COR-L47 (cell line): Measurements from ENCODE around the gene METRNL.

ENCODE experiments used
- DNase-seq: peaks from one replicate; lab custom pipeline; 2025; lab: John Stamatoyannopoulos, UW

Gene METRNL

DNA sequence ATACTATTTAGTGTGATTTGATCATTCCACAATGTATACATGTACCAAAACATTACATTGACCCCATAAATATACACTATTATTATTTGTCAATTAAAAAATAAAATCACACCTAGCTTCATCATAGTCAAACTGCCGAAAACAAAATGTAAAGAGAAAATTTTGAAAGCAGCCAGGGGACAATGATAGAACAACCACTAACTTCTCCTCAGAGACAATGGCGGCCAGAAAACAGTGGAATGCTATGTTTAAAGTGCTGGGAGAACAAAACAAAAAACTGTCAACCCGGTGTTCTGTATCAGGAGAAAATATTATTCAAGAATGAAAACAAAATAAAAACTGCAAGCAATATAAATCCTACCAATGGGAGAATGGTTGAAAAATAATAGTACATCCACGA is 63.2 kb downstream of the METRNL start:
- no peak for DNase-seq

DNA sequence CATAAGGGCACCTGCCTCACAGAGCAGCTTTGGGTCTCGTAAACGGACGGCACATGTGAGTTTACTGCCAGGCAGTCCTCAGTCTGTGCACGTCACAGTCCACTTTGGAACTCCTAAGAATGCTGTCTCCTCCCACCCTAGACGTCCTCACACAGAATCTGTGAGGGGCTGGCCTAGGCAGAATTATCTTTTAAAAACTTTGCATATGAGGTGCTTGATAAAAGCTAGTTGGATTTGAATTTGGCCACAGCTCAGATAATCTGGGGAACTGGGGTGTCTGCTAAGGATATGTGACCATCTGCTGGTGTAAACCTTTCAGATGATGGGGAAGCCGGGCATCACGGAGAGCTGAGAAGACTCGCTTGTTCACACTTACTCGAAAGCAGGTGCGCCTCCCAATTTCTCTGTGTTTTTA is 64.4 kb downstream of the METRNL start:
- no peak for DNase-seq
